H1 (cell line): ENCODE data around the gene MAPK8. TPM values are rescaled to one million over a fixed set of nuclear protein-coding genes. Genes with fewer than 3 reads are reported as not detected.

Experiments
- CHD7 ChIP-seq: fragments of 300-600 bp; sonication (generic); IDR thresholded peaks from 2 replicates; pipeline ENCODE4 v1.7.1; 2012; ENCODE audit warnings: low read length, moderate library complexity, mild to moderate bottlenecking, inconsistent platforms; ENCODE audit not compliant: insufficient replicate concordance
- HDAC2 ChIP-seq, 2 experiments: fragments of 300-600 bp in 1 of 2; sonication (generic) in 1 of 2; IDR thresholded peaks; 2 replicates each; pipeline ENCODE4 v1.6.1; 2011 to 2012; ENCODE audit warnings: low read depth in 2 of 2, low read length in 2 of 2, mild to moderate bottlenecking in 2 of 2, moderate library complexity in 2 of 2, borderline replicate concordance in 1 of 2, inconsistent platforms in 1 of 2
- KDM4A ChIP-seq: IDR thresholded peaks from one replicate; pipeline ENCODE4 v1.7.1; 2012; ENCODE audit warnings: low read depth, mild to moderate bottlenecking, moderate library complexity, low read length, inconsistent platforms; ENCODE audit not compliant: severe bottlenecking
- RAD21 ChIP-seq, 2 experiments: IDR thresholded peaks in 1 of 2; conservative IDR thresholded peaks in 1 of 2; 2 replicates each; pipeline ENCODE4 v1.6.1; 2011; ENCODE audit warnings: low read depth in 2 of 2, low read length in 2 of 2, improper control_type of control experiment in 1 of 2, inconsistent platforms in 1 of 2, mild to moderate bottlenecking in 1 of 2, moderate library complexity in 1 of 2
- RFX5 ChIP-seq: IDR thresholded peaks from 2 replicates; pipeline ENCODE4 v1.6.1; 2011; ENCODE audit warnings: low read depth, low read length, improper control_type of control experiment, borderline replicate concordance
- polyA plus RNA-seq, 7 experiments: library from polyadenylated mRNA; depleted of rRNA in 3 of 7; stranded (reverse) in 5 of 7; unstranded in 2 of 7; fragments of >200 nt in 5 of 7; fragments of 200-250 nt in 2 of 7; gene quantifications; 1 replicate in 5 of 7; 2 replicates in 1 of 7; 4 replicates in 1 of 7; pipeline versions ENCODE4 v1.2.1 to v1.2.3, GENCODE V29; 2011 to 2013; ENCODE audit warnings: missing spikeins in 2 of 7, mixed read lengths in 2 of 7
- total RNA-seq: library from RNA; stranded (reverse); fragmentation: NEBNext Ultra II Directional; extraction: Animal tissue kit (Norgen Biotek cat#: 25700); gene quantifications from 2 replicates; pipeline ENCODE4 v1.2.1, GENCODE V29; 2021

MAPK8 gene
- total and polyA plus RNA-seq, 2 of the 8 experiments (the other 6 are each of a cell fraction or from before 2014, with no cell fraction given), result 23.3 to 71.3 TPM

- TF ChIP-seq CHD7, result no peak
- no peak for TF ChIP-seq HDAC2 (IDR thresholded peaks at IDR 0.05; ENCODE audit: borderline replicate concordance in 1 of 2, low read depth in 2 of 2, low read length in 2 of 2)
- TF ChIP-seq RAD21 (IDR thresholded peaks at IDR 0.05 in 1 of 2, conservative IDR thresholded peaks at IDR 0.05 in 1 of 2; ENCODE audit: low read depth in 2 of 2, low read length in 2 of 2), result no peak
- TF ChIP-seq KDM4A, result no peak
- TF ChIP-seq RFX5, result no peak
Observed at GRCh38 chr10:48446785-48447184, 140.3 kb downstream of the MAPK8 start (continued).
